22Rv1 (cell line): ENCODE measurements around the gene HTRA1.

ENCODE experiments used
- CTCF ChIP-seq: fragments of 450-650 bp; IDR thresholded peaks from 2 replicates; pipeline ENCODE4 v1.5.1; 2017; ENCODE audit warnings: mild to moderate bottlenecking
- ZFX ChIP-seq: fragments of 450-650 bp; IDR thresholded peaks from 2 replicates; pipeline ENCODE4 v1.6.1; 2017; ENCODE audit warnings: antibody characterized with exemption, borderline replicate concordance

DNA sequence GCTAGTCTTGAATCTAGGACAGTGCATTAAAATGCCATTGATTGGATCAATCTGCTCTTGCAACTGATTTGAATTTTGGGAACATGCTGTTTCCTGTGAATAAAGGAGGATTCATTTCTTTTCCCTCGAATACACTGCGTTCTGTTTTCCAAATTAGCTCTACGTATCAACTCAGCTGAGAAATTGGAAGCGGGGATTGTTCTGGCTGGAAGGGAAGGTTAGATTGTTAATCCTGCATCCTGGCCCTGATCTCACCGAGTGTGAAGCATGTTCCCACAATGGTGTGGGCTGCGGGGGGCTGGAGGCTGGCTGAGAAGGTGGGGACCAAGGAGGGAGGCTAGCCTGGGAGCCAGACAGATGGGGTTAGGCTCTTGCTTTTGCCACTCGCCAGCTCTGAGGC is 17.6 kb downstream of the HTRA1 start:
- TF ChIP-seq CTCF (no peak), ZFX (no peak)
